LNCAP (cell line): ENCODE results near the gene KIF22.

Source experiments
- CTCF ChIP-seq: fragments of 450-650 bp; IDR thresholded peaks from 2 replicates; pipeline ENCODE4 v1.5.1; 2017; ENCODE audit warnings: mild to moderate bottlenecking

The KIF22 gene

GRCh38 chr16:29790183-29790948 lies at the start of gene KIF22:
KIF22 (plus strand) TSS chr16:29790751; CDS start chr16:29790760, 9 bp downstream.
- peak; percentile 74 for TF ChIP-seq CTCF

- TF ChIP-seq CTCF: no peak
Observed at GRCh38 chr16:29742683-29743275, 47.8 kb upstream of the KIF22 start.

- no peak for TF ChIP-seq CTCF
Observed at GRCh38 chr16:29743475-29743826, 47.1 kb upstream of the KIF22 start.

GRCh38 chr16:29743827-29744531 lies 46.6 kb upstream of the KIF22 start:
- TF ChIP-seq CTCF: no peak

GRCh38 chr16:29744541-29745101 lies 45.9 kb upstream of the KIF22 start:
- no peak for TF ChIP-seq CTCF

GRCh38 chr16:29745121-29745852 lies 45.3 kb upstream of the KIF22 start:
- TF ChIP-seq CTCF: no peak

- TF ChIP-seq CTCF: no peak
Observed at GRCh38 chr16:29745853-29746345, 44.7 kb upstream of the KIF22 start, which contains the start of gene C16orf54. C16orf54 (minus strand) TSS chr16:29745990; CDS start chr16:29744951, 1,039 bp downstream.
